ENCODE results near the gene TMSB4Y. TPM values are rescaled to one million over a fixed set of nuclear protein-coding genes. Genes with fewer than 3 reads are reported as not detected.

TMSB4Y gene
- 1.4 TPM for polyA plus RNA-seq (ENCODE audit: insufficient read length)

DNA sequence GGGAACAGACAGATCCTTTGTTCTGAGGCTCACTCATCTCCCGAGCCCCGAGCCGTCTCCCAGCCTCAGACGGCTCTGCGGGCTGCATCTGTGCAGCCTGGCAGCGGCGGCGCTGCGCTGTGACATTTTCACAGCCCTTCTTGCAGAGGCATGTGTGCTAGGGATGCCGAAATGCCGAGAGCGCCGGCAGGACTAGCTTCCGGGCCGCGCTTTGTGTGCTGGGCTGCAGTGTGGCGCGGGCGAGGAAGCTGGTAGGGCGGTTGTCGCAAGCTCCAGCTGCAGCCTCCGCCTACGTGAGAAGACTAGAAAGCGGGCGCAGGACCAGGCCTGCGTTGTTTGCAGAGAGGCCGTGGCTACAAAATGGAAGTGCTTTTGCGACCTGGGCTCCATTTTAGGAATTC lies at the start of gene TMSB4Y:
Gene TMSB4Y (plus strand): TSS at position 332 of the 401 bp plus-strand sequence.
- DNase-seq: peak; percentile 75

DNA sequence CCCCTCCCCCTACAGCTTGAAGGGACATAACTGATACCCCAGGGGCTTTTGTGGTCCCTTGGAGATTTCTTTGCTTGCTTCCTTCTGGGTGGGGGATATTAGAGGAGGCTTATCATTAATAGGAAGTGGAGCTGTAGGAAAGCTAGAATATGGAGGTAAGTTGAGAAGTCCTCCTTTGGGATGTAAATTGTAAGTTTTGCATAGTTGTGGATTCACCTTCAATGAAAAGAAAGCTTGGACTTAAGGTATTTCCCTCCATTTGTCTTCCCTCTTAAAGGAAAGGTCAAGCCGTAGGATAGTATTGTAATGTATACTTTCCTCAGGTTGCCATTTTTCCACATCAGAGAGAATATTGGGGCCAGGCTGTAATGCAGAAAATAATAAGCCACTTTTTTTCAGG lies 39.5 kb upstream of the TMSB4Y start:
- no peak for DNase-seq

DNA sequence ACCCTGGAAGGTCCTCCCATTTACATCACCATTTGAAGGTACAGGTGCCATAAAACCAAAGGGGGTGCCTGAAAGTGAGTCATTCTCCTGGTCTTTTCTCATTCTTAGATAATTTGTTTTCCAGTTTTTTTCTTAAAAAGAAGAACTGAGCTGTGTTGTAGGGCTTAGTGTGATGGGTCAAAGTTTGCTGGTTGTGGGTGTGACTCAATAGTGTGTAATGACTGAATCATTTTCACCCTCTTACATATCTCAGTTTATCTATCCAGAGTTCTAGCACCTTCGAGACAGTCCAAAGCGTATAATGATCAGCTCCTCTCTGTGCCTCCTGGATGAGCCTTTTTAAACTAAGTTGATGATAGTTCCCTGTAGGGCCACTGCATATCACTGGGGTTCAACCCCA lies 32.6 kb upstream of the TMSB4Y start:
- no peak for DNase-seq

DNA sequence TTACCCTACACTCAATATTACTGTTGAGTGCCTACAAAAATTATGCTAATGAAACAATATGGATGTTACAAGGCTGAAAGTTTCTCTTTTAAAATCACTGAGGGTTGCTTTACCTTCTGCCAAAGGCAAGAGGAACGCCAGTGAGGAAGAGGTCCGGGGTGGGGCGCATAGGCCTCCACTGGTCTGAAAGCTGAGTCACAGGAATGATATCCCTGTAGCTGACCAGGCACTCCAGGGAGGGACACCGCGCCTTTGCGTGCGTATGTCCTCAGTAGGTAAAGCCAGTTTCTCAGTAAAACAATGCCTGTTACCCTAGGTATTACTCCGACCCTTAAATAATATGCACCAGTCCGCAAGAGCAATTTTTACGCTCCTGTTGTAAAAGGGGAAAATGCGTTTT lies 1.4 kb upstream of the TMSB4Y start:
- no peak for DNase-seq

DNA sequence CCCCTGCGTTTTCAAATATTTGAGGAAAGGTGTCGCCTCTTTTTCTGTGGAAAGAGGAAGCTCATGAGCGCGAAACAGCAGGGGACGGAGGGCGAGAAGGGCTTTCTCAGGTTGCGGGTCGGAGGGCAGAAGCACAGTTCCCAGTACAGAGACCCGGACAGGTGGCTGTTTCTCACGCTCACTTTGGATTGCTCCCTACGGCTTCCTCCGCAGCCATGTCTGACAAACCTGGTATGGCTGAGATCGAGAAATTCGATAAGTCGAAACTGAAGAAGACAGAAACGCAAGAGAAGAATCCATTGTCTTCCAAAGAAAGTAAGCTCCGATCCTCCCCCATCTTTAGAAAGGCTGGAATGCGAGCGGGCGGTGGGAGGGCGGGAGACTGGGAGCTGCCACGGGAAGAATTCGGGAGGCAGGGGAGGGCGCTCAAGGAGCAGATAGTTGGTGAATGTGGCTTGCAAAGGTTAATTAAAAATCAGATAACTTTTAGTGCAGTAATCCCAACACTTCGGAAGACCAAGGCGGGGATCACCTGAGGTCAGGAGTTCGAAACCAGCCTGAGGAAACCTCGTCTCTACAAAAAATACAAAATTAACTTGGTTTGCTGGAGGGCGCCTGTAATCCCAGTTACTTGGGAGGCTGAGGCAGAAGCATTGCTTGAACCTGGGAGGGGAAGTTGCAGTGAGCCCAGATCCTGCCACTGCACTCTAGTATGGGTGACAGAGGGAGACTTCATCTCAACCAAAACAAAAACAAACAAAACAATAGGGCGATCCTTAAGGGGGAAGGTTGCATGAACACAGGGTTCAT lies 627 bp downstream of the TMSB4Y start:
- peak; percentile 45 for DNase-seq

DNA sequence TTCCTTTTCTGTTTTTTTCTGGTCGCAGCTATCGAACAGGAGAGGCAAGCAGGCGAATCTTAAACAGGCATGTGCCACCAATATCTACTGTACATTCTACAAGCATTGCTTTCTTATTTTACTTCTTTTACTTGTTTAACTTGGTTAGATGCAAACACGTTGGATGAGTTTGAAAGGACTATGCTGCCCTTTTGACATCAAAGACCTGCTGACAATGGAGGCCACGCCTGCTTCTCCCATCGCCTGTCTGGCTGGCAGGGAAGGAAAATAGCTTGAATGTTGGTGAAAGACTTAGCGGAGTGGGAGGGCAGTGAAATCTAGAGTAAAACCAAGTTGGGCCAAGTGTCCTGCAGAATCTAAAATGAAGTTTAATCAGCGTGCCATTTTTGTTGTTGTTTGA lies 1.5 kb downstream of the TMSB4Y start:
- no peak for DNase-seq

DNA sequence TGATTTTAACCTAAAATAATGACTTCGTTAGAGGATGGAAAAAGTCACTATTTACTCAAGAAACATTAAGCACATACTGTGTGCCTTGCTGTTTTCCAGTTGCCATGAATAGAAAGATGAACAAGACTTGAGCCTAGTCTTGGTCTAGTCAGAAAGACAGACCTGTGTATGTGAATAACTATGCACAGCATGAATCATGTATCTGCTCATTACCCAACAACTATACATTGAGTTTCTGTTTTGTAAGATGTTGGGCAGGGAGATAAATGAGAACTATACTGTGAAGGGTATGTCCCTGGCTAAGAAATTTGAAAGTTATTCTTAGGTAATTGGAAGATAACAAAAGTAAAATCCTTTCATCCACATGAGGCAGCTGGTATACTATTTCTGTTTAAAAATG lies 4.3 kb downstream of the TMSB4Y start:
- no peak for DNase-seq

DNA sequence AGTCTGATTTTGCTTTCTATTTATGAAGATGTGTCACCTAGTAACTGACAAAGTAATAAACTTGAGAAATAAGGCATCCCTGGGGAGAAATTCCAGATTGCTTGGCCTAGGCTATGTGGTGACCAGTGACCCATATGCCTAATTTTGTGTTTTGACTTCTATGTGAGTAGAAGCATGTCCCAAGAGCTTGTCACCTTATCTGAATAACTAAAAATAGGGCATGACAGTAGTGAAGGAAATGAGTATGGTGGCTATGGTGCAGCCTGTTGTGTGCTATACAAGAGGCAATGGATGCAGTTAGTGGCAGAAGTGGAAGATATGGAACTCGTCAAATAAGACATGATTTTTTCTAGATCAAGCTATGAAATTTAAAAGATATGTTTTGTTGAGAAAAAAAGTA lies 15.3 kb downstream of the TMSB4Y start:
- no peak for DNase-seq

DNA sequence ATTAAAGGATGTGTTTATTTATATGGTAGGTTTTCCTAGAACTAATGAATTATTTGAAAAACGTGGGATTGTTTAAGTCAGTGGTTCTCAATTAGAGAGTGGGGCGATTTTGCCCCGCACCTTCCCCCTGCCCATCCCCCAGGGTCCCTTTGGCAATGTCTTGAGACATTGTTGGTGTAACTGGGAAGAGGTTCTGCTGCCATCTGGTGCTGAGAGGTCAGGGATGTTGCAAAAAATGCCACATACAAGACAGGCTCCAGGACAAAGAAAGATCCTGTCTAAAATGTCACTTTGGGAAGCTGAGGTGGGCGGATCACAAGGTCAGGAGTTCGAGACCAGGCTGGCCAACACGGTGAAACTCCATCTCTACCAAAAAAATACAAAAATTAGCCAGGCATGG lies 25.8 kb downstream of the TMSB4Y start:
- DNase-seq: no peak

DNA sequence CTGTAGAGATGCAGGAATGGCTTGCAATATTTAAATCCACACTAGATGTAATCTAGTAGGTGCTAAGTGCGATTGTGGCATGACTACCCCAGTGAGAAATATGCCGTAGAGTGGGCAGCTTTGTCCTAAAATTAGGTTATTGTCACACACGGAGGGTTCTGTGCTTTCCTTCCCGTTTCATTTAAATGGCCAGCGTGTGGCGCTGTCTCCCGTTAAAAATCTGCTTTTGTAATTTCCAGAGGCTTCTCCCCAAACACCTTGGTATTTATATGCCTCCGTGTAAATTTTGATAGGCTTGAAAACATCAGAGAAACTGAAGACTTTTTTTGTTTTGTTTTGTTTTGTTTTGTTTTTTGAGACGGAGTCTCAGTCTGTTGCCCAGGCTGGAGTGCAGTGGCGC lies 34.9 kb downstream of the TMSB4Y start:
- DNase-seq: peak; percentile 11

DNA sequence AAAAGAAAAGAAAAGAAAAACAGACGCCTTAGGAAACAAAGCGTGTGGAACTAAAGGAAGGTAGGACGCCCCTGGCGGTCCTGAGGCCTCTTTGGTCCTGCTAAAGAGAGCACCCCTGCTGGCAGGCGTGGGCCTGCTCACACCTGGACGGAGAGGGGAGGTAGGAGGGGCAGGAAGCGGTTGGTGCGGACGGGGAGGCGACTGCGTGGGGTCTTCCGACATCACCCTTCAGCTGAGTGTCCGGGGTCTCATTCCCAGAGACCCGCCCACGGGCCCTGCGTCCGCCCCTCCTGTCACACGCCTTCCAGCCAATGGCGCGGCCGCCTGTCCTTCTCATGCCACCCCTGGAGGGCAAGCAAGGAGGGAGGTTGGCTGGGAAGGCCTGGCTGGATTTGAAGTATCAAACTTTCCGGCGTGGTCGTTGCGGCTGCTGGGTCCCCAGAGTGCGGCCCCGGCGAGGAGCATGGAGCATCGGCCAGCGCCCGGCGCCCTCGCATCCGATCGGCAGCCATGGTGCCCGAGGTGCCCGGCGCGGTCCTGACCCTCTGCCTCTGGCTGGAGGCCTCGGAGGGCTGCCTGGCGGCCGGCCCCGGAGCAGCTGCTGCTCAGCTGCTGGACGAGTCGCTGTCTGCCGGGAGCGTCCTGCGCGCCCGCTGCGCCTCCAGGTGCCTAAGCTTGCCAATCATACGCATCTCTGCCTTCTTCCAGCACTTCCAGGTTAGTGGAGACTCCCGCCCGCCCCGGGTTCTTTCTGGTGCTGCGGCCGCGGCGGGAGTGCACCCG lies 47.8 kb downstream of the TMSB4Y start:
- DNase-seq: no peak

DNA sequence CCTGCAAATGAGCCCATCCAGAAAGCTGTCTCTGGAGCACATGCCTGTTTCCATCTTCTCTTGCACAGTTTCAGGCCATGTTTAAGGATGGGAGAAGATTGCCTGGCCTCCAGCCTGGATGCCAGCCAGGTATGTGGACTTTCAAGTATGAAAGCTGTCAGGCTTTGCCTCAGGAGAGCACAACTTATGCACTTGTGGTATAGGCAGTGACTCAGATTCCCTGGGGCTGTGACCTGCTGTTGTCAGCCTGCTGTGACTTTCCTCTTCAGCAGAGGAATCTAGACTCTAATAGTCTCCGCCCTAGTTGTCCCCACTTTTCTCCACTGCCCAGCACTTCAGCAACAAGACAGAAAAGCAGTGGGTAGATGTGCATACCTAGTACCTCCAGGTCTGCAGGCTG lies 51.0 kb downstream of the TMSB4Y start:
- no peak for DNase-seq

Other genes with a start within 250 kb of the TMSB4Y start
- gene UTY, start 223.9 kb upstream of the TMSB4Y start, polyA plus RNA-seq (ENCODE audit: insufficient read length): 11.5 TPM